Kidney (tissue), 14 donors: ENCODE results near the gene SLCO3A1. TPM values are rescaled to one million over a fixed set of nuclear protein-coding genes. Genes with fewer than 3 reads are reported as not detected.

Experiments used
- DNase-seq, 5 donors: peaks; one replicate each; pipeline ENCODE4 v3.0.0-alpha.2; 2013 to 2020
- FAIRE-seq: peaks from 2 replicates; lab custom pipeline; 2012; peaks lifted over from hg19 to GRCh38; lab: Jason Lieb, UNC
- H3K27ac ChIP-seq, 2 donors: one replicate each; pipeline ENCODE4 v1.7.0; 2013; ENCODE audit warnings: low read depth in 2 of 2, low read length in 2 of 2, inconsistent platforms in 1 of 2
- H3K27me3 ChIP-seq: one replicate; pipeline ENCODE4 v1.7.1; 2013; ENCODE audit warnings: low read length, inconsistent platforms; ENCODE audit not compliant: control insufficient read depth, insufficient read depth
- H3K36me3 ChIP-seq, 3 donors: one replicate each; pipeline versions ENCODE4 v1.7.0 to v1.7.1; 2013; ENCODE audit warnings: low read length in 3 of 3, control low read depth in 1 of 3, inconsistent platforms in 1 of 3; ENCODE audit not compliant: insufficient read depth in 3 of 3, control insufficient read depth in 2 of 3
- H3K4me1 ChIP-seq, 3 donors: one replicate each; pipeline versions ENCODE4 v1.7.0 to v1.7.1; 2013; ENCODE audit warnings: low read length in 3 of 3, inconsistent platforms in 1 of 3, low read depth in 1 of 3; ENCODE audit not compliant: control insufficient read depth in 2 of 3, insufficient read depth in 2 of 3
- H3K4me3 ChIP-seq, 3 donors: one replicate each; pipeline versions ENCODE4 v1.7.0 to v1.8.1; 2013; ENCODE audit warnings: low read length in 3 of 3, control low read depth in 1 of 3, inconsistent platforms in 1 of 3
- H3K9ac ChIP-seq, 3 donors: one replicate each; pipeline versions ENCODE4 v1.7.0 to v1.7.1; 2013; ENCODE audit warnings: low read length in 3 of 3, control low read depth in 1 of 3, inconsistent platforms in 1 of 3
- H3K9me3 ChIP-seq, 3 donors: one replicate each; pipeline versions ENCODE4 v1.7.0 to v1.7.1; 2013; ENCODE audit warnings: low read length in 3 of 3, control low read depth in 1 of 3, inconsistent platforms in 1 of 3; ENCODE audit not compliant: control insufficient read depth in 2 of 3, insufficient read depth in 1 of 3
- intact Hi-C: fragments of 100-400 bp; cut with DNase I; formaldehyde crosslinking; loops from one replicate; pipeline ENCODE4 v1.11.1; 2022
- polyA plus RNA-seq: library from polyadenylated mRNA; stranded (reverse); fragments of 350-450 nt; fragmentation: Illumina TruSeq; extraction: RNeasy Lipid Tissue Mini Kit (QIAGEN cat#74804); gene quantifications from one replicate; pipeline ENCODE4 v1.2.3, GENCODE V29; 2014; ENCODE audit warnings: low read depth, low replicate concordance; ENCODE audit not compliant: insufficient read depth
- total RNA-seq: library from RNA; stranded (reverse); fragmentation: NEBNext Ultra II Directional; extraction: Animal tissue kit (Norgen Biotek cat#: 25700); gene quantifications from one replicate; pipeline ENCODE4 v1.2.1, GENCODE V29; 2021
- TF ChIP-seq, protein P1 (sequence below): IDR thresholded peaks from 3 replicates; pipeline ENCODE4 v1.5.1; 2012; ENCODE audit warnings: mild to moderate bottlenecking, moderate library complexity, borderline replicate concordance; ENCODE audit not compliant: insufficient read depth; ENCODE audit errors: extremely low read depth
- donor health status: control.
- donor health status: control.
- donor health status: control.
- donor health status: control.
- donor health status: control.
- donor health status: DM: yes; HTN: yes; CAD: no.
- donor health status: Normal renal cell carcinoma (clear cell type).

Gene SLCO3A1
- total and polyA plus RNA-seq, 2 donors from 2014 or later: 12.8 to 59.4 TPM

- FAIRE-seq (no peak), DNase-seq (no peak)
- no peak overlapping the region for H3K27ac ChIP-seq
- H3K4me1 ChIP-seq: no peaks in the 10 kb centered on the region
- H3K36me3 ChIP-seq: peaks cover 0 to 4% (median 0%) of the 10 kb centered on the region in 3 donors
- H3K4me3 ChIP-seq: no peak overlapping the region
- intact Hi-C loops: no loop called here
- no peaks in the 10 kb centered on the region for H3K9me3 ChIP-seq
- TF ChIP-seq, protein P1, sequence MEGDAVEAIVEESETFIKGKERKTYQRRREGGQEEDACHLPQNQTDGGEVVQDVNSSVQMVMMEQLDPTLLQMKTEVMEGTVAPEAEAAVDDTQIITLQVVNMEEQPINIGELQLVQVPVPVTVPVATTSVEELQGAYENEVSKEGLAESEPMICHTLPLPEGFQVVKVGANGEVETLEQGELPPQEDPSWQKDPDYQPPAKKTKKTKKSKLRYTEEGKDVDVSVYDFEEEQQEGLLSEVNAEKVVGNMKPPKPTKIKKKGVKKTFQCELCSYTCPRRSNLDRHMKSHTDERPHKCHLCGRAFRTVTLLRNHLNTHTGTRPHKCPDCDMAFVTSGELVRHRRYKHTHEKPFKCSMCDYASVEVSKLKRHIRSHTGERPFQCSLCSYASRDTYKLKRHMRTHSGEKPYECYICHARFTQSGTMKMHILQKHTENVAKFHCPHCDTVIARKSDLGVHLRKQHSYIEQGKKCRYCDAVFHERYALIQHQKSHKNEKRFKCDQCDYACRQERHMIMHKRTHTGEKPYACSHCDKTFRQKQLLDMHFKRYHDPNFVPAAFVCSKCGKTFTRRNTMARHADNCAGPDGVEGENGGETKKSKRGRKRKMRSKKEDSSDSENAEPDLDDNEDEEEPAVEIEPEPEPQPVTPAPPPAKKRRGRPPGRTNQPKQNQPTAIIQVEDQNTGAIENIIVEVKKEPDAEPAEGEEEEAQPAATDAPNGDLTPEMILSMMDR: no peak
- no peaks in the 10 kb centered on the region for H3K27me3 ChIP-seq
- H3K9ac ChIP-seq: no peak overlapping the region
Measured at GRCh38 chr15:92124657-92125010, 271.1 kb downstream of the SLCO3A1 start.

DNA sequence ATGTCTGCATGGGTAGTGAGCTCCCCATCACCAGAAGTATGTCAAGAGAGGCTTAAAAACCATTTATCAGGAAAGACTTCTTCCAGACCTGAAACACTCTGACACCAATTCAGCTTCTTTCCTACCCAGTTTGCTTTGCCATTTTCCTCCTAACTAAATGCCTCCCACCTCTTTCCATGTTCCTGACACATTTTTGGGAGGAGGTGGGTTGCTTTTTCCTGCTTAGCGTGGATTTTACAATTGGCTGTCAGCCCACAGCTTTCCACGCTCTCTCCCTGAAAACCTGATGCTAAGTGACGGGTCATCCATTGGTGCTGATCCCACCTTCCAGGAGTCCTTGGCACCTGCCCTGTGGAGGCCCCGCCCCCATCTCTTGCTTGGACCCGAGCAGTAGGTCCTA is 275.3 kb downstream of the SLCO3A1 start:
- H3K4me1 ChIP-seq: no peaks in the 10 kb centered on the region
- DNase-seq (no peak), FAIRE-seq (no peak)
- TF ChIP-seq, protein P1: no peak
- peaks cover 0 to 4% (median 0%) of the 10 kb centered on the region in 3 donors for H3K36me3 ChIP-seq
- intact Hi-C loops: no loop called here
- no peak overlapping the region for H3K4me3 ChIP-seq
- H3K27ac ChIP-seq: no peak overlapping the region
- no peak overlapping the region for H3K9ac ChIP-seq
- H3K27me3 ChIP-seq: no peaks in the 10 kb centered on the region
- no peaks in the 10 kb centered on the region for H3K9me3 ChIP-seq

- Histone ChIP-seq H3K9ac (no peak overlapping the region), H3K9me3 (no peaks in the 10 kb centered on the region), H3K27ac (no peak overlapping the region), H3K4me1 (no peaks in the 10 kb centered on the region), H3K27me3 (no peaks in the 10 kb centered on the region), H3K36me3 (peaks cover 0 to 4% (median 0%) of the 10 kb centered on the region in 3 donors), H3K4me3 (no peak overlapping the region)
- no peak for DNase-seq
- no peak for FAIRE-seq
- TF ChIP-seq, protein P1: no peak
- intact Hi-C loops: no loop called here
Measured at GRCh38 chr15:92130244-92130643, 276.7 kb downstream of the SLCO3A1 start.

DNA sequence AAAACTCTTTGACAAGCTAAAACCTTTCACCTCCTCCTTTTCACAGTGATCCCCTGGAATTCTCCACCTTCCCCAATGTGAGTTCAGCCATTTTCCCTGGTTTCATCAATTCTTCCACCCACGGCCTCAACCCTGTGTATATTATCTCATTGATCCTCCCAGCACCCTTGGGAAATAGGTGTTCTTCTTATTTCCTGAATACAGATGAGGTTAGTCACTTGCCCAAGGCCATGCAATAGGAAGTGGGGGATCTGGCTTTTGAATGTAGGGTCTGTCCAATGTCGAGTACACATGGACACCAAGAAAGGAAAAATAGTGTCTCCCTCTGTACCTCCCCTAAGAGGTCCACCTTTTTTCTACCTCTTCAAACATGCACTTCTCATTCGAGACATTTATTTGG is 277.4 kb downstream of the SLCO3A1 start:
- FAIRE-seq: no peak
- no peak overlapping the region for H3K4me3 ChIP-seq

More for the DNA sequence above, 277.4 kb downstream of the SLCO3A1 start:
- Histone ChIP-seq H3K27me3 (no peaks in the 10 kb centered on the region), H3K9ac (no peak overlapping the region), H3K36me3 (peaks cover 0 to 4% (median 0%) of the 10 kb centered on the region in 3 donors), H3K4me1 (no peaks in the 10 kb centered on the region), H3K27ac (no peak overlapping the region), H3K9me3 (no peaks in the 10 kb centered on the region)
- intact Hi-C loops: no loop called here
- TF ChIP-seq, protein P1: no peak
- DNase-seq: no peak
